IMR-90 (cell line): ENCODE measurements around the gene FHL5. TPM values are rescaled to one million over a fixed set of nuclear protein-coding genes. Genes with fewer than 3 reads are reported as not detected.

Experiments used
- ATAC-seq: fragments of 200-7000 bp; cut with Tn5 transposase; 2 replicates; pipeline ENCODE4 v1.9.1; 2020; ENCODE audit warnings: low read depth, mild to moderate bottlenecking, moderate library complexity
- BruUV-seq: library from RNA; stranded (reverse); fragments of 400-500 nt; replicated peaks from 2 replicates; lab custom pipeline; 2021; lab: Mats Ljungman, UMichigan
- CTCF ChIA-PET: fragments of 300-600 bp; formaldehyde crosslinking; extraction: SDS; loops from one replicate; lab custom pipeline; 2021; ENCODE audit warnings: antibody characterized with exemption; lab: Yijun Ruan, JAX
- POLR2A ChIA-PET: fragments of 300-600 bp; sonication (Branson Sonifier 250); formaldehyde crosslinking; loops from one replicate; lab custom pipeline; 2022; ENCODE audit warnings: antibody characterized with exemption; ENCODE audit not compliant: unreplicated experiment; lab: Charles Lee
- DNase-seq: peaks from one replicate; pipeline ENCODE4 v3.0.0; 2013
- H2AFZ ChIP-seq: replicated peaks from 2 replicates; pipeline ENCODE3; 2013; ENCODE audit warnings: low read length, mild to moderate bottlenecking; ENCODE audit not compliant: poor library complexity
- H2AK5ac ChIP-seq: 2 replicates; pipeline ENCODE4 v1.6.1; 2013; ENCODE audit warnings: low read depth, low read length, inconsistent platforms
- H2AK9ac ChIP-seq: replicated peaks from 2 replicates; pipeline ENCODE3; 2013; ENCODE audit warnings: mild to moderate bottlenecking, low read depth, low read length, moderate library complexity; ENCODE audit not compliant: poor library complexity
- H2BK120ac ChIP-seq: 2 replicates; pipeline ENCODE4 v1.6.1; 2013; ENCODE audit warnings: low read depth, low read length, inconsistent platforms
- H2BK15ac ChIP-seq: 3 replicates; pipeline ENCODE4 v1.6.1; 2013; ENCODE audit warnings: low read depth, low read length, inconsistent platforms
- H2BK20ac ChIP-seq: 2 replicates; pipeline ENCODE4 v1.6.1; 2013; ENCODE audit warnings: low read depth, mild to moderate bottlenecking, inconsistent platforms, low read length, moderate library complexity
- H2BK5ac ChIP-seq: 2 replicates; pipeline ENCODE4 v1.6.1; 2013; ENCODE audit warnings: mild to moderate bottlenecking, low read depth, low read length, inconsistent platforms; ENCODE audit not compliant: poor library complexity, severe bottlenecking
- H3K14ac ChIP-seq: replicated peaks from 2 replicates; pipeline ENCODE4 v1.6.1; 2013; ENCODE audit warnings: low read depth, low read length, inconsistent platforms
- H3K18ac ChIP-seq: 2 replicates; pipeline ENCODE4 v1.6.1; 2013; ENCODE audit warnings: low read depth, low read length, control low read depth
- H3K23ac ChIP-seq: 2 replicates; pipeline ENCODE4 v1.6.1; 2013; ENCODE audit warnings: low read depth, low read length, inconsistent platforms
- H3K27ac ChIP-seq: 2 replicates; pipeline ENCODE4 v1.5.1; 2013; ENCODE audit warnings: mild to moderate bottlenecking, control low read depth, low read length; ENCODE audit not compliant: insufficient read depth
- H3K27me3 ChIP-seq: 2 replicates; pipeline ENCODE4 v1.6.1; 2013; ENCODE audit warnings: low read length; ENCODE audit not compliant: control insufficient read depth, insufficient read depth
- H3K36me3 ChIP-seq: 2 replicates; pipeline ENCODE4 v1.6.1; 2013; ENCODE audit warnings: low read length, mixed read lengths; ENCODE audit not compliant: control insufficient read depth, insufficient read depth
- H3K4ac ChIP-seq: 2 replicates; pipeline ENCODE4 v1.6.1; 2013; ENCODE audit warnings: low read depth, low read length, inconsistent platforms
- H3K4me1 ChIP-seq: 2 replicates; pipeline ENCODE4 v1.6.1; 2013; ENCODE audit warnings: low read length, mixed read lengths; ENCODE audit not compliant: control insufficient read depth, insufficient read depth
- H3K4me2 ChIP-seq: 2 replicates; pipeline ENCODE4 v1.6.1; 2013; ENCODE audit warnings: low read depth, mild to moderate bottlenecking, control low read depth, low read length, moderate library complexity
- H3K4me3 ChIP-seq: 2 replicates; pipeline ENCODE4 v1.5.1; 2013; ENCODE audit warnings: low read depth, mild to moderate bottlenecking, control low read depth, low read length, moderate library complexity; ENCODE audit not compliant: insufficient read depth
- H3K56ac ChIP-seq: 2 replicates; pipeline ENCODE4 v1.6.1; 2013; ENCODE audit warnings: low read length, inconsistent platforms; ENCODE audit not compliant: insufficient read depth; ENCODE audit errors: extremely low read depth
- H3K79me1 ChIP-seq, 2 experiments: 2 replicates each; pipeline ENCODE4 v1.6.1; 2013; ENCODE audit warnings: low read length in 2 of 2, inconsistent platforms in 1 of 2, low read depth in 1 of 2
- H3K9ac ChIP-seq: 2 replicates; pipeline ENCODE4 v1.6.1; 2013; ENCODE audit warnings: low read depth, low read length, control low read depth
- H3K9me1 ChIP-seq: 2 replicates; pipeline ENCODE4 v1.6.1; 2013; ENCODE audit warnings: low read length, inconsistent platforms; ENCODE audit not compliant: insufficient read depth
- H3K9me3 ChIP-seq: 2 replicates; pipeline ENCODE4 v1.6.1; 2013; ENCODE audit warnings: low read length; ENCODE audit not compliant: control insufficient read depth, insufficient read depth
- H4K20me1 ChIP-seq: 2 replicates; pipeline ENCODE4 v1.6.1; 2013; ENCODE audit warnings: low read length, inconsistent platforms; ENCODE audit not compliant: insufficient read depth
- H4K5ac ChIP-seq: 2 replicates; pipeline ENCODE4 v1.6.1; 2013; ENCODE audit warnings: mild to moderate bottlenecking, low read depth, low read length, control low read depth
- H4K8ac ChIP-seq, 2 experiments: 2 replicates each; pipeline ENCODE4 v1.6.1; 2013; ENCODE audit warnings: low read depth in 2 of 2, low read length in 2 of 2, control low read depth in 1 of 2, inconsistent platforms in 1 of 2
- H4K91ac ChIP-seq: 2 replicates; pipeline ENCODE4 v1.6.1; 2013; ENCODE audit warnings: low read depth, low read length, inconsistent platforms; ENCODE audit not compliant: insufficient read depth
- CEBPB ChIP-seq: IDR thresholded peaks from 2 replicates; pipeline ENCODE4 v1.6.1; 2012; ENCODE audit warnings: low read depth, low read length, improper control_type of control experiment
- CHD1 ChIP-seq: IDR thresholded peaks from 2 replicates; pipeline ENCODE4 v1.6.1; 2012; ENCODE audit warnings: low read depth, low read length, improper control_type of control experiment
- CTCF ChIP-seq: conservative IDR thresholded peaks from 2 replicates; pipeline ENCODE4 v1.5.1; 2012; ENCODE audit warnings: mild to moderate bottlenecking, low read depth, low read length, improper control_type of control experiment
- ELK1 ChIP-seq: fragments of 150-350 bp; IDR thresholded peaks from 2 replicates; pipeline ENCODE4 v1.6.1; 2016; ENCODE audit warnings: low read depth, mild to moderate bottlenecking, low read length, moderate library complexity, borderline replicate concordance
- MAFK ChIP-seq: IDR thresholded peaks from 2 replicates; pipeline ENCODE4 v1.6.1; 2012; ENCODE audit warnings: low read depth, low read length, improper control_type of control experiment
- MAZ ChIP-seq: IDR thresholded peaks from 2 replicates; pipeline ENCODE4 v1.6.1; 2012; ENCODE audit warnings: low read depth, mild to moderate bottlenecking, low read length, improper control_type of control experiment, moderate library complexity, borderline replicate concordance
- MXI1 ChIP-seq: IDR thresholded peaks from 2 replicates; pipeline ENCODE4 v1.6.1; 2012; ENCODE audit warnings: low read depth, mild to moderate bottlenecking, low read length, moderate library complexity, borderline replicate concordance
- RFX5 ChIP-seq: IDR thresholded peaks from 2 replicates; pipeline ENCODE4 v1.8.0; 2012; ENCODE audit warnings: low read depth, mild to moderate bottlenecking, low read length, moderate library complexity
- SMC3 ChIP-seq: fragments of 150-350 bp; IDR thresholded peaks from 2 replicates; pipeline ENCODE4 v1.6.1; 2016; ENCODE audit warnings: low read depth, mild to moderate bottlenecking, antibody characterized with exemption, low read length, moderate library complexity
- USF2 ChIP-seq: fragments of 150-350 bp; IDR thresholded peaks from 2 replicates; pipeline ENCODE4 v1.6.1; 2017; ENCODE audit warnings: mild to moderate bottlenecking, antibody characterized with exemption, low read length, low read depth
- WGBS, 2 experiments: methylation state at CpG; one replicate each; pipeline versions ENCODE4 v1.1.5 to v1.1.7; 2013; ENCODE audit warnings: missing lambda C conversion rate in 2 of 2; ENCODE audit not compliant: insufficient read length in 1 of 2; ENCODE audit errors: extremely low coverage in 2 of 2; 5-methylcytosine and 5-hydroxymethylcytosine counted together
- dilution Hi-C: fragments of 300-500 bp; cut with HindIII; formaldehyde crosslinking; loops from one replicate; pipeline ENCODE4 v1.14.3; 2018; ENCODE audit warnings: low sequenced_read_pairs; ENCODE audit not compliant: unreplicated experiment
- in situ Hi-C: fragments of 300-500 bp; cut with MboI; formaldehyde crosslinking; loops from 3 replicates; pipeline ENCODE4 v1.14.3; 2019; ENCODE audit warnings: low sequenced_read_pairs, inconsistent platforms, mixed read lengths
- intact Hi-C: fragments of 100-400 bp; cut with micrococcal nuclease; formaldehyde crosslinking; loops from 2 replicates; pipeline ENCODE4 v1.10.0; 2022
- polyA plus RNA-seq, 3 experiments: library from polyadenylated mRNA; depleted of rRNA; stranded (reverse); fragments of >200 nt; gene quantifications; 2 replicates each; pipeline ENCODE4 v1.2.3, GENCODE V29; 2012; ENCODE audit warnings: low replicate concordance in 1 of 3
- total RNA-seq: library from RNA; depleted of rRNA; stranded (reverse); fragments of >200 nt; gene quantifications from 2 replicates; pipeline ENCODE4 v1.2.3, GENCODE V29; 2012

FHL5 gene
- total and polyA plus RNA-seq, 2 of the 4 experiments (the other 2 are of a cell fraction) = not detected

- Histone ChIP-seq H3K4me1 (no peaks in the 10 kb centered on the region), H3K4ac (no peak overlapping the region), H3K27ac (no peak overlapping the region), H2BK15ac (no peak overlapping the region), H2BK120ac (no peak overlapping the region), H2AFZ (no peak overlapping the region), H2BK20ac (no peak overlapping the region), H3K23ac (no peak overlapping the region), H3K9me1 (no peaks in the 10 kb centered on the region), H3K36me3 (no peaks in the 10 kb centered on the region), H4K91ac (no peak overlapping the region), H3K56ac (no peak overlapping the region), H4K20me1 (no peaks in the 10 kb centered on the region), H3K4me2 (no peak overlapping the region), H2AK9ac (no peak overlapping the region), H3K9me3 (no peaks in the 10 kb centered on the region), H4K8ac (no peak overlapping the region), H4K5ac (no peak overlapping the region), H2AK5ac (no peak overlapping the region), H3K27me3 (no peaks in the 10 kb centered on the region; the same call in 1 of the 2 replicates), H2BK5ac (no peak overlapping the region), H3K9ac (no peak overlapping the region), H3K14ac (no peak overlapping the region), H3K18ac (no peak overlapping the region), H3K79me1 (no peaks in the 10 kb centered on the region), H3K4me3 (no peak overlapping the region)
- in situ Hi-C loops = no loop called here
- DNase-seq (no peak), ATAC-seq (no peak)
- ChIA-PET POLR2A (no interaction called here), CTCF (no interaction called here)
- intact Hi-C loops = no loop called here
- no TSS peak for BruUV-seq
- no peak for TF ChIP-seq CHD1
- no peak for TF ChIP-seq CEBPB
- no peak for TF ChIP-seq MAZ
- no peak for TF ChIP-seq ELK1
- no peak for TF ChIP-seq MXI1
- TF ChIP-seq SMC3 = no peak
- no peak for TF ChIP-seq MAFK
- TF ChIP-seq CTCF = no peak
- no peak for TF ChIP-seq RFX5
- TF ChIP-seq USF2 = no peak
- dilution Hi-C loops = no loop called here
- no CpG with 5 or more reads among the region's 3 CpGs for WGBS, 2 experiments
Measured at GRCh38 chr6:96649926-96650325, 87.0 kb downstream of the FHL5 start.
